NT2/D1 (cell line): ENCODE measurements around the gene EPHA3.

Source experiments
- DNase-seq: peaks from one replicate; pipeline ENCODE4 v3.0.0-alpha.2; 2011; ENCODE audit warnings: low read depth, low spot score
- H3K27me3 ChIP-seq: 2 replicates; pipeline ENCODE4 v1.6.0; 2011; ENCODE audit warnings: mild to moderate bottlenecking; ENCODE audit not compliant: insufficient read length, insufficient read depth
- H3K36me3 ChIP-seq: 2 replicates; pipeline ENCODE4 v1.6.1; 2011; ENCODE audit warnings: mild to moderate bottlenecking, low read length, mixed read lengths; ENCODE audit not compliant: insufficient read depth, insufficient read length
- H3K4me1 ChIP-seq: 2 replicates; pipeline ENCODE4 v1.5.1; 2011; ENCODE audit not compliant: insufficient read depth, insufficient read length
- H3K4me3 ChIP-seq: 2 replicates; pipeline ENCODE4 v1.5.1; 2011; ENCODE audit warnings: low read depth; ENCODE audit not compliant: insufficient read length
- H3K9ac ChIP-seq: 2 replicates; pipeline ENCODE4 v1.6.0; 2011; ENCODE audit warnings: low read depth; ENCODE audit not compliant: insufficient read length
- H3K9me3 ChIP-seq: 2 replicates; pipeline ENCODE4 v1.5.1; 2011; ENCODE audit warnings: mild to moderate bottlenecking, low read length; ENCODE audit not compliant: insufficient read depth
- SUZ12 ChIP-seq: IDR thresholded peaks from 2 replicates; pipeline ENCODE4 v1.6.1; 2011; ENCODE audit not compliant: insufficient read length, insufficient read depth; ENCODE audit errors: extremely low read depth
- YY1 ChIP-seq: IDR thresholded peaks from 2 replicates; pipeline ENCODE4 v1.6.1; 2011; ENCODE audit not compliant: insufficient read length, insufficient read depth
- ZNF274 ChIP-seq: IDR thresholded peaks from 2 replicates; pipeline ENCODE4 v1.6.1; 2011; ENCODE audit warnings: mild to moderate bottlenecking, low read depth, low read length

The EPHA3 gene

DNA sequence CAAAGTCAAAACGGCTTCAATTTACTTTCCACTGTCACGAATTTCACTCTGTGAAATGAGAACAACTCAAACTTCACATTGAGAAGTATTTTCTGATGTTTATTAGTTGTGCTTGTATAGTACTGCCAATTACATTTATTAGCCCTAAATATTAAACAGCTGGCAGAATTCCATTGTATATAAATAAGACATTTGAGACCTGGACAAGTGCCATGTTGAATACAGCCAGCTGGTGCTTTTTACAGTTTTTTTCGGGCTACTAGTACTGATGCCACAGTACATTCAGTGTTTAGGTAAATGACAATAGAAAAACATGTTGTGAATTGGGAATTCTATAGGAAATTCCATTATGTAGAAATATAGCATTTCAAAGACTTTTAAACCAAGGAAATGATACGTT is 79.0 kb downstream of the EPHA3 start:
- H3K9ac ChIP-seq, result no peak overlapping the region
- DNase-seq, result no peak
- no peaks in the 10 kb centered on the region for H3K4me1 ChIP-seq
- no peaks in the 10 kb centered on the region for H3K27me3 ChIP-seq
- no peak overlapping the region for H3K4me3 ChIP-seq
- TF ChIP-seq SUZ12, result no peak
- no peak for TF ChIP-seq YY1
- TF ChIP-seq ZNF274, result no peak
- no peaks in the 10 kb centered on the region for H3K36me3 ChIP-seq
- no peaks in the 10 kb centered on the region for H3K9me3 ChIP-seq

DNA sequence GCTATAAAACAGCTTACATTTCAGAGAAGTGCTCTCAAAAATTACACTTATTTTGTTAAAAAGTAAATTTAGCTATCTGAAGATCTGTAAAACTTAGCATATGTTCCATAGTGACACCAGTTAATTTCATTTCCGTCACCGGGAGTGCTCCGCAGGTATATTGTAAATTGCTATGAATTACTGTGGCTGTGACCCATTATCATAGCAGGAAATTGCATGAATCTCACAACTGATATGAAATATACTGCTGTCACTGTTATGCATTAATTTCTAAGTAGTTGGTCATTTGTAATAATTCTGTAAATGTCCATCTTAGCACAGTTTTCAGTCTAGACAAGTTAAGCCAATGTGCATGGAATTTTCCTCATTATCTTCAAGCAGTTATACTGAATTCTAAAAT is 91.2 kb downstream of the EPHA3 start:
- H3K4me1 ChIP-seq, result no peaks in the 10 kb centered on the region
- no peaks in the 10 kb centered on the region for H3K27me3 ChIP-seq
- no peak overlapping the region for H3K4me3 ChIP-seq
- no peaks in the 10 kb centered on the region for H3K9me3 ChIP-seq
- no peak for TF ChIP-seq ZNF274
- no peak for TF ChIP-seq YY1
- no peak for TF ChIP-seq SUZ12
- H3K9ac ChIP-seq, result no peak overlapping the region
- no peak for DNase-seq
- H3K36me3 ChIP-seq, result no peaks in the 10 kb centered on the region

DNA sequence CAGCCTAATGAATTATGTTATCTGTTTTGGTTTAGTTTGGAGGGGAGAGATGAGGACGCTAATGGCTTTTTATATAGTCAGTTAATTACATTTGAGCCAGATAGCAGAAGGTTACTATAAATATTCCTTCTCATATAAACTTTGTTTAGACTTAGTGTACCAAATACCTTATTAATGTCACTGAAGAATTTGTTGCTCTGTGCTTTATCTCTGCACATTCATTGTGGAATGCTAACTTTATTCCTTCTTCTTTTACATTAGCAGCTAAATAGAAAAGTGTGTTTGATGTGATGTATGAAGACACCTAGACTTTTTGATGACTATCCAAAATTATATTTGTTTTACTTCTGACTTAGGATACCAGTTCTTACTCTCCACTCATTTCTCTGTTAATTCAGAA is 105.2 kb downstream of the EPHA3 start:
- no peak for TF ChIP-seq YY1
- no peak for TF ChIP-seq ZNF274
- TF ChIP-seq SUZ12, result no peak
- no peaks in the 10 kb centered on the region for H3K9me3 ChIP-seq
- no peak overlapping the region for H3K4me3 ChIP-seq
- no peaks in the 10 kb centered on the region for H3K36me3 ChIP-seq
- no peaks in the 10 kb centered on the region for H3K4me1 ChIP-seq
- DNase-seq, result no peak
- H3K9ac ChIP-seq, result no peak overlapping the region
- H3K27me3 ChIP-seq, result no peaks in the 10 kb centered on the region

DNA sequence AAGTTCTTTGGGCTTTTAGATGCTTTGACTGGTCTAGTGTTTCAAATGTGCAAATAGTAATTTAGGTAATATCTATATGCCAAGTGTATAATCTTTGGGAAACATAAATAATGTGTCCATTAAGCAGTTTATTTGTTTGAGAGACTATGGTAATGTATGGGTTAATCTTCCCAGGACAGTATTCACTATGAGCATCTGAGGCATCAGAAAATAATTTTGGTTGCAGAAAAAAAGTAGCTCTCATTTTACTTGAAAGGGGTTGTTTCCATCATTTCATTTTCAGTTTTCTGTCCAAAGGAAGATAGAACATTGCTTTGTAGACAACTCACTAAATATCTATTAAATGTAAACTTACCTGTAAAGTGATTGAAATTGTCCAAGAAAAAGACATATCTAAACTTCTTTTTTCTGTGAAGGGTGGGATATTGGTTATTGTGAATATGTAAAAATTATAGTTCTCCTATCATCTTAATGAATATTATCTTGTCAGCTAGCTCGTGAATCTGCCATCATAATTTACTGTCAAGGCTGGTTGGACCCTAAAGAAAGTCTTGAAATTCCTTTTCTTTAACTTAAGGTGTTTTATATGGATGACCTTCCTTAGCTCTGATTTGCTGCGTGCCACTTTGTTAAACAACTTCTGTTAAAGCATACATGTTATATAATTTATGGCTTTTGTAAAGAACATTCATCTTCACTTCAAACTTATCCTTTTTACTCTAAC is 108.8 kb downstream of the EPHA3 start:
- DNase-seq, result no peak
- Histone ChIP-seq H3K4me3 (no peak overlapping the region), H3K4me1 (no peaks in the 10 kb centered on the region), H3K27me3 (no peaks in the 10 kb centered on the region), H3K9me3 (no peaks in the 10 kb centered on the region), H3K36me3 (no peaks in the 10 kb centered on the region), H3K9ac (no peak overlapping the region)
- TF ChIP-seq ZNF274, result no peak
- TF ChIP-seq YY1, result no peak
- TF ChIP-seq SUZ12, result no peak

DNA sequence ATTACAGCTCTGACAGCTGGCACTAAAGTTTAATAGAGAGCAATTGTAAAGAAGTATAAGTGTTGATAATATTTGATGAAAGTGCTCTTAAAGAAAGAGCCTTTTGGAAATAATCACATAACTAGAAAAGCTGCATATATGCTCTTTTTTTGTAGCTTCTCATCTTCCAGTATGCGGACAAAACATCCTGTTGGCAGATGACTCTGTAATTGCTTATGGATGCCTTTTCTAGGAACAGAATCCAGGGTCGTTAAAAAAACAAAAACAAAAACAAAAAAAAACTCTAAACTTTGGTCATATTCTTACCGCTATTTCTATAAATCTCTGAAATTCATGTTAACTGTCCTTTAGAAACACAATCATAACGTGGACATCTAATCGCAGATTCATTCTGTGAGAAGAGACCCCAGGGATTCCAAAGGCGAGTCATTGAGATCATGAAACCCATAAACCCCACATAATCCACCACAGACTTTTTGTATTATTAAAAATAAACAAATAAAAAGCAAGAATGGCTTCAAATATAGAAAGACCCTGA is 109.8 kb downstream of the EPHA3 start:
- Histone ChIP-seq H3K27me3 (no peaks in the 10 kb centered on the region), H3K9me3 (no peaks in the 10 kb centered on the region), H3K4me1 (no peaks in the 10 kb centered on the region), H3K4me3 (no peak overlapping the region), H3K9ac (no peak overlapping the region), H3K36me3 (no peaks in the 10 kb centered on the region)
- DNase-seq, result no peak
- TF ChIP-seq SUZ12 (no peak), ZNF274 (no peak), YY1 (no peak)

DNA sequence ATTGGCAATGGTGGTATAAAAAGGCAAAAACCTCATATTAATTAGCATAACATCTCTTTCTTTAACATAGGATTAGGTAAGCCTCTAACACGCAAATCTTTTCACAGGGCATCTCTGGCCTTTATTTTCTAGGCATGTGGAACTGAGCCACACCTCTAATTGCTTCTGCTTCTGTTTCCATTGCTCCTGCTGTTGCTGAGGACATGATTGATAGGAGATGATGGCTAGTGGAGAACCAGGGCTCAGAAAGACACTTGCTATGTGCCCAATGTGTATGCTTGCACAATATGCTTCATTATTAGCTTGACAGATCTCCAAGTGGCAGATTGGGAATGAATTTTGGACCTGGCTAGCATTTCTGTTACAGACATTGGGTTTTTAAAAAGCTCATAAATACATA is 114.5 kb downstream of the EPHA3 start:
- DNase-seq, result no peak

DNA sequence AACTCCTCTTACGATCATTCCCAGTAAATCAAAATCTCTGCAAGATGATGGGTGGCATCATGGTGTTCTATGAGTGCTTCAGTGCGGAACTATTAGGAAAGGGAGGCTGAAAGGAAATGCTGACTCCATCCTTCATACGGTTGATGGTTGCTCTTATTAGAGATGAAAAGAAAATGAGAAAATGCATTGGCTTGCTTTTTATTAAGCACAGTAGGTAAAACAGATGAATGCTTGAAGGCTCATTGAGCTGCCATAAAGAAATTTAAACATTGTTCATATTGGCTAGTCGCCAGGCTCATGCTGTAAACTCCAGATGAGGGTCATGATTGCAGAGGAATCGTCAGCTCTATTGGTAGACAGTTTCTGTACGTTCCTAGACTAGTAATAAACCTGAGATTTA is 115.8 kb downstream of the EPHA3 start:
- Histone ChIP-seq H3K36me3 (no peaks in the 10 kb centered on the region), H3K4me1 (no peaks in the 10 kb centered on the region), H3K4me3 (no peak overlapping the region), H3K9me3 (no peaks in the 10 kb centered on the region), H3K9ac (no peak overlapping the region), H3K27me3 (no peaks in the 10 kb centered on the region)
- TF ChIP-seq SUZ12, result no peak
- DNase-seq, result no peak

More for the DNA sequence above, 114.5 kb downstream of the EPHA3 start:
- Histone ChIP-seq H3K27me3 (no peaks in the 10 kb centered on the region), H3K4me1 (no peaks in the 10 kb centered on the region), H3K9me3 (no peaks in the 10 kb centered on the region), H3K36me3 (no peaks in the 10 kb centered on the region), H3K9ac (no peak overlapping the region), H3K4me3 (no peak overlapping the region)
- no peak for TF ChIP-seq ZNF274

GRCh38 chr3:89227218-89227617 is 119.8 kb downstream of the EPHA3 start:
- DNase-seq, result no peak
- Histone ChIP-seq H3K9me3 (no peaks in the 10 kb centered on the region), H3K36me3 (no peaks in the 10 kb centered on the region), H3K9ac (no peak overlapping the region), H3K27me3 (no peaks in the 10 kb centered on the region), H3K4me1 (no peaks in the 10 kb centered on the region), H3K4me3 (no peak overlapping the region)
- TF ChIP-seq YY1, result no peak
- no peak for TF ChIP-seq ZNF274
- TF ChIP-seq SUZ12, result no peak
